Measurements from ENCODE around the gene CHRNG.

- TF ChIP-seq CTCF (IDR thresholded peaks at IDR 0.05): no peak
- no peak for TF ChIP-seq ZFX (IDR thresholded peaks at IDR 0.05; ENCODE audit: borderline replicate concordance)
Observed at GRCh38 chr2:232513353-232513752, 26.1 kb upstream of the CHRNG start.
